H9 (cell line): ENCODE results near the gene SFMBT2. TPM values are rescaled to one million over a fixed set of nuclear protein-coding genes. Genes with fewer than 3 reads are reported as not detected.

Source experiments
- DNase-seq: peaks from one replicate; pipeline ENCODE4 v3.0.0-alpha.2; 2017
- H2AFZ ChIP-seq: one replicate; pipeline ENCODE4 v1.6.1; 2013; ENCODE audit warnings: mild to moderate bottlenecking, low read length, control low read depth, moderate library complexity
- H2AK5ac ChIP-seq: 2 replicates; pipeline ENCODE4 v1.6.1; 2013; ENCODE audit warnings: low read length, control low read depth, mixed read lengths; ENCODE audit not compliant: insufficient read length
- H2BK120ac ChIP-seq: one replicate; pipeline ENCODE4 v1.6.1; 2013; ENCODE audit warnings: low read depth, mild to moderate bottlenecking, low read length, control low read depth, inconsistent platforms; ENCODE audit not compliant: poor library complexity, severe bottlenecking
- H2BK12ac ChIP-seq: 2 replicates; pipeline ENCODE4 v1.6.1; 2013; ENCODE audit warnings: low read length, control low read depth, mixed read lengths, low read depth; ENCODE audit not compliant: insufficient read length
- H2BK15ac ChIP-seq: 2 replicates; pipeline ENCODE4 v1.6.1; 2013; ENCODE audit warnings: low read depth, low read length, control low read depth
- H2BK20ac ChIP-seq: one replicate; pipeline ENCODE4 v1.6.1; 2013; ENCODE audit warnings: low read depth, mild to moderate bottlenecking, low read length, control low read depth, inconsistent platforms; ENCODE audit not compliant: poor library complexity, severe bottlenecking
- H2BK5ac ChIP-seq: 2 replicates; pipeline ENCODE4 v1.6.1; 2013; ENCODE audit warnings: low read length, control low read depth, mixed read lengths; ENCODE audit not compliant: insufficient read length
- H3K14ac ChIP-seq: 2 replicates; pipeline ENCODE4 v1.6.1; 2013; ENCODE audit warnings: low read length, control low read depth; ENCODE audit not compliant: insufficient read depth
- H3K18ac ChIP-seq: 2 replicates; pipeline ENCODE4 v1.6.1; 2013; ENCODE audit warnings: low read depth, mild to moderate bottlenecking, mixed read lengths, low read length, control low read depth; ENCODE audit not compliant: insufficient read length
- H3K23ac ChIP-seq: 2 replicates; pipeline ENCODE4 v1.6.1; 2013; ENCODE audit warnings: low read length, control low read depth, mixed read lengths, low read depth; ENCODE audit not compliant: insufficient read length
- H3K23me2 ChIP-seq: 2 replicates; pipeline ENCODE4 v1.6.1; 2013; ENCODE audit warnings: low read depth, mild to moderate bottlenecking, mixed read lengths, low read length, control low read depth; ENCODE audit not compliant: insufficient read length, poor library complexity, severe bottlenecking
- H3K27ac ChIP-seq: 2 replicates; pipeline ENCODE4 v1.5.1; 2013; ENCODE audit warnings: low read length, control low read depth, mixed read lengths, low read depth; ENCODE audit not compliant: insufficient read length
- H3K27me3 ChIP-seq: 2 replicates; pipeline ENCODE4 v1.6.1; 2013; ENCODE audit warnings: low read length, control low read depth, inconsistent platforms; ENCODE audit not compliant: insufficient read depth
- H3K4ac ChIP-seq: 2 replicates; pipeline ENCODE4 v1.6.1; 2013; ENCODE audit warnings: low read depth, mild to moderate bottlenecking, control low read depth, inconsistent platforms, low read length, moderate library complexity
- H3K4me1 ChIP-seq: 2 replicates; pipeline ENCODE4 v1.6.1; 2013; ENCODE audit warnings: low read length, control low read depth, inconsistent platforms; ENCODE audit not compliant: insufficient read depth
- H3K4me2 ChIP-seq: 2 replicates; pipeline ENCODE4 v1.6.1; 2013; ENCODE audit warnings: low read length, control low read depth, mixed read lengths; ENCODE audit not compliant: insufficient read length, insufficient read depth
- H3K56ac ChIP-seq: 2 replicates; pipeline ENCODE4 v1.6.1; 2013; ENCODE audit warnings: low read depth, mild to moderate bottlenecking, mixed read lengths, low read length, control low read depth; ENCODE audit not compliant: insufficient read length
- H3K79me1 ChIP-seq: 2 replicates; pipeline ENCODE4 v1.6.1; 2013; ENCODE audit warnings: low read depth, mild to moderate bottlenecking, moderate library complexity, low read length, control low read depth, inconsistent platforms; ENCODE audit not compliant: insufficient read depth, poor library complexity, severe bottlenecking
- H3K79me2 ChIP-seq: 2 replicates; pipeline ENCODE4 v1.6.1; 2013; ENCODE audit warnings: low read length, control low read depth, inconsistent platforms; ENCODE audit not compliant: insufficient read depth
- H3K9ac ChIP-seq: 2 replicates; pipeline ENCODE4 v1.6.1; 2013; ENCODE audit warnings: low read length, control low read depth, mixed read lengths; ENCODE audit not compliant: insufficient read length; ENCODE audit errors: extremely low read depth
- H3K9me3 ChIP-seq: one replicate; pipeline ENCODE4 v1.6.1; 2013; ENCODE audit warnings: low read depth, low read length, inconsistent platforms; ENCODE audit not compliant: control insufficient read depth
- H3T11ph ChIP-seq: one replicate; pipeline ENCODE4 v1.6.1; 2013; ENCODE audit warnings: mild to moderate bottlenecking, low read length, control low read depth, inconsistent platforms
- H4K20me1 ChIP-seq: one replicate; pipeline ENCODE4 v1.6.1; 2013; ENCODE audit not compliant: control insufficient read depth, insufficient read length, insufficient read depth
- H4K5ac ChIP-seq: 2 replicates; pipeline ENCODE4 v1.6.1; 2013; ENCODE audit warnings: low read depth, mild to moderate bottlenecking, mixed read lengths, low read length, control low read depth; ENCODE audit not compliant: insufficient read length
- H4K8ac ChIP-seq: replicated peaks from 2 replicates; pipeline ENCODE4 v1.6.1; 2013; ENCODE audit warnings: low read length, control low read depth, mixed read lengths, low read depth; ENCODE audit not compliant: insufficient read length
- H4K91ac ChIP-seq: 2 replicates; pipeline ENCODE4 v1.6.1; 2013; ENCODE audit warnings: low read depth, mild to moderate bottlenecking, moderate library complexity, mixed read lengths, low read length, control low read depth; ENCODE audit not compliant: insufficient read length
- H3K27ac Mint-ChIP-seq, 3 experiments: 2 replicates in 2 of 3; 3 replicates in 1 of 3; pipeline ENCODE4 v1.8.0; 2020 to 2021; ENCODE audit warnings: mixed read lengths in 3 of 3, mild to moderate bottlenecking in 1 of 3, moderate library complexity in 1 of 3
- H3K27me3 Mint-ChIP-seq: 2 replicates; pipeline ENCODE4 v1.8.0; 2021; ENCODE audit warnings: low read depth, mild to moderate bottlenecking, moderate library complexity, mixed read lengths
- H3K36me3 Mint-ChIP-seq, 3 experiments: 2 replicates in 2 of 3; 3 replicates in 1 of 3; pipeline ENCODE4 v1.8.0; 2020 to 2021; ENCODE audit warnings: low read depth in 3 of 3, mixed read lengths in 3 of 3; ENCODE audit not compliant: insufficient read depth in 1 of 3
- H3K4me1 Mint-ChIP-seq, 2 experiments: 2 replicates each; pipeline ENCODE4 v1.8.0; 2020; ENCODE audit warnings: mixed read lengths in 2 of 2
- H3K4me3 Mint-ChIP-seq, 2 experiments: 2 replicates in 1 of 2; 3 replicates in 1 of 2; pipeline ENCODE4 v1.8.0; 2020 to 2021; ENCODE audit warnings: mild to moderate bottlenecking in 2 of 2, mixed read lengths in 2 of 2, moderate library complexity in 1 of 2
- H3K9me3 Mint-ChIP-seq, 2 experiments: 2 replicates in 1 of 2; 3 replicates in 1 of 2; pipeline ENCODE4 v1.8.0; 2020; ENCODE audit warnings: mild to moderate bottlenecking in 2 of 2, mixed read lengths in 2 of 2, moderate library complexity in 1 of 2
- CTCF ChIP-seq: fragments of 200-600 bp; sonication (generic); conservative IDR thresholded peaks from 3 replicates; pipeline ENCODE4 v1.8.0; 2021; ENCODE audit warnings: antibody characterized with exemption, mild to moderate bottlenecking
- WGBS: extraction: QIAGEN DNeasy Blood & Tissue Kit; methylation state at CpG from one replicate; pipeline ENCODE4 v1.1.7; 2013; ENCODE audit warnings: missing lambda C conversion rate, low lambda C conversion rate, mixed read lengths; ENCODE audit not compliant: insufficient read length; ENCODE audit errors: extremely low coverage; 5-methylcytosine and 5-hydroxymethylcytosine counted together
- total RNA-seq: library from RNA; stranded (reverse); gene quantifications from 2 replicates; pipeline ENCODE4 v1.2.1, GENCODE V29; 2021

Gene SFMBT2
- total RNA-seq, 1 experiment from 2014 or later: 5.3 TPM

- peaks cover 0 to 8% (median 6%) of the 10 kb centered on the region in 3 experiments; a peak in 2 of 7 replicates for H3K36me3 Mint-ChIP-seq
- no peak overlapping the region for H3K27ac ChIP-seq
- no peak overlapping the region for H2BK20ac ChIP-seq
- no peak overlapping the region for H4K91ac ChIP-seq
- no peak overlapping the region for H3K18ac ChIP-seq
- H2BK5ac ChIP-seq: no peak overlapping the region
- no peak overlapping the region for H3K23ac ChIP-seq
- H3K79me1 ChIP-seq: no peaks in the 10 kb centered on the region
- H3K27ac Mint-ChIP-seq: no peak overlapping the region
- H3K9me3 Mint-ChIP-seq: peaks cover 9 to 10% of the 10 kb centered on the region in 2 experiments; a peak in 4 of 5 replicates
- no peak overlapping the region for H3K4me3 Mint-ChIP-seq
- H2BK15ac ChIP-seq: no peak overlapping the region
- H3K9ac ChIP-seq: no peak overlapping the region
- H4K20me1 ChIP-seq: no peaks in the 10 kb centered on the region
- H3K23me2 ChIP-seq: no peaks in the 10 kb centered on the region
- no peak overlapping the region for H2AFZ ChIP-seq
- WGBS: no CpG with 5 or more reads among the region's 1 CpG
- no peak overlapping the region for H3K14ac ChIP-seq
- no peaks in the 10 kb centered on the region for H3K9me3 ChIP-seq
- DNase-seq: no peak
- no peak overlapping the region for H3K4ac ChIP-seq
- no peak overlapping the region for H3T11ph ChIP-seq
- no peaks in the 10 kb centered on the region for H3K27me3 ChIP-seq
- no peak for TF ChIP-seq CTCF
- H3K27me3 Mint-ChIP-seq: peaks cover 4% of the 10 kb centered on the region; the same call in 1 of the 2 replicates
- H3K56ac ChIP-seq: no peak overlapping the region
- no peaks in the 10 kb centered on the region for H3K4me1 ChIP-seq
- H3K4me1 Mint-ChIP-seq: no peaks in the 10 kb centered on the region
- no peak overlapping the region for H3K4me2 ChIP-seq
- no peaks in the 10 kb centered on the region for H3K79me2 ChIP-seq
- H4K5ac ChIP-seq: no peak overlapping the region
- H2BK120ac ChIP-seq: no peak overlapping the region
- H2AK5ac ChIP-seq: no peak overlapping the region
- H2BK12ac ChIP-seq: no peak overlapping the region
- no peak overlapping the region for H4K8ac ChIP-seq
These were observed 276.4 kb downstream of the SFMBT2 start for GRCh38 chr10:7134448-7134847.
